Loucy (cell line): Measurements from ENCODE around the gene SIK3.

Experiments
- H2AFZ ChIP-seq: fragments of 200-600 bp; sonication (generic); 2 replicates; pipeline ENCODE4 v1.6.0; 2016; ENCODE audit warnings: antibody characterized with exemption, mild to moderate bottlenecking, low read length, moderate library complexity
- H3F3A ChIP-seq: fragments of 200-600 bp; 2 replicates; pipeline ENCODE4 v1.6.0; 2016; ENCODE audit warnings: antibody characterized with exemption, low read depth, mild to moderate bottlenecking
- H3K27me3 ChIP-seq: fragments of 200-600 bp; sonication (generic); 2 replicates; pipeline ENCODE4 v1.6.1; 2014; ENCODE audit warnings: low read length, mild to moderate bottlenecking; ENCODE audit not compliant: insufficient read depth, poor library complexity, severe bottlenecking
- H3K36me3 ChIP-seq: fragments of 200-600 bp; sonication (generic); 2 replicates; pipeline ENCODE4 v1.6.1; 2016; ENCODE audit warnings: low read length; ENCODE audit not compliant: insufficient read depth
- H3K4me1 ChIP-seq: fragments of 200-600 bp; sonication (generic); 2 replicates; pipeline ENCODE4 v1.5.1; 2014; ENCODE audit warnings: low read length, mild to moderate bottlenecking; ENCODE audit not compliant: insufficient read depth, poor library complexity, severe bottlenecking
- H3K4me2 ChIP-seq: fragments of 200-600 bp; sonication (generic); 2 replicates; pipeline ENCODE4 v1.6.0; 2014; ENCODE audit warnings: antibody characterized with exemption, low read length, low read depth, mild to moderate bottlenecking; ENCODE audit not compliant: poor library complexity, severe bottlenecking
- H3K4me3 ChIP-seq: fragments of 200-600 bp; sonication (generic); 2 replicates; pipeline ENCODE4 v1.5.1; 2014; ENCODE audit warnings: low read length, mild to moderate bottlenecking, mixed read lengths; ENCODE audit not compliant: poor library complexity, severe bottlenecking
- H3K79me2 ChIP-seq: fragments of 200-600 bp; sonication (generic); 2 replicates; pipeline ENCODE4 v1.6.1; 2014; ENCODE audit warnings: low read length; ENCODE audit not compliant: insufficient read depth
- H3K9ac ChIP-seq: fragments of 200-600 bp; sonication (generic); 2 replicates; pipeline ENCODE4 v1.6.0; 2014; ENCODE audit warnings: mild to moderate bottlenecking, low read depth, low read length, moderate library complexity; ENCODE audit not compliant: poor library complexity, severe bottlenecking
- H3K9me2 ChIP-seq: fragments of 200-600 bp; sonication (generic); replicated peaks from 2 replicates; pipeline ENCODE4 v1.6.1; 2016; ENCODE audit warnings: low read depth, low read length, mixed read lengths
- H3K9me3 ChIP-seq: fragments of 200-600 bp; sonication (generic); 2 replicates; pipeline ENCODE4 v1.6.1; 2014; ENCODE audit warnings: mild to moderate bottlenecking, antibody characterized with exemption, low read length, low read depth; ENCODE audit not compliant: insufficient read depth
- H4K20me1 ChIP-seq: fragments of 200-600 bp; sonication (generic); 2 replicates; pipeline ENCODE4 v1.6.0; 2014; ENCODE audit warnings: antibody characterized with exemption, low read length, mild to moderate bottlenecking; ENCODE audit not compliant: insufficient read depth, poor library complexity, severe bottlenecking
- EZH2phosphoT487 ChIP-seq: fragments of 200-600 bp; IDR thresholded peaks from 2 replicates; pipeline ENCODE4 v1.6.1; 2018; ENCODE audit warnings: antibody characterized with exemption, mild to moderate bottlenecking, moderate library complexity, borderline replicate concordance
- TF ChIP-seq, protein P1 (sequence below): fragments of 200-600 bp; sonication (generic); conservative IDR thresholded peaks from 2 replicates; pipeline ENCODE4 v1.5.1; 2014; ENCODE audit warnings: mild to moderate bottlenecking, antibody characterized with exemption, low read length

Gene SIK3

DNA sequence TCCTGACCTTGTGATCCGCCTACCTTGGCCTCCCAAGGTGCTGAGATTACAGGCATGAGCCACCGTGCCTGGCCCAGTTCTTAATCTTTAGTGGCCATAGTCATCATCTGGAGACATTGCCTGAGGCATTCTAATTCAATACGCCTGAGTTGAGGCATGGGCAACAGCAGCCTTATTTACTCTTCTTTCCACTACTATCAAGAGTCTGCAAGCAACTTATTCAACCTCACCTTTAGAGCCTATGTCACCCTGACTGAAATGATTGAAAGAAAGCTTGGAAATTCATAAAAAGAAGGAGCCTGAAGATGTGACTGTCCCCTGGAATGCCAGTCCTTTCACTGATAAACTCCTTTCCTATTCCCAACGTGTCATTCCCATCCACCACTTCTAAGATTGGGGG lies 30.1 kb upstream of the SIK3 start:
- H3K4me3 ChIP-seq: no peak overlapping the region
- H3K9me2 ChIP-seq: no peaks in the 10 kb centered on the region
- H3K36me3 ChIP-seq: no peaks in the 10 kb centered on the region
- H3K9ac ChIP-seq: no peak overlapping the region
- no peaks in the 10 kb centered on the region for H3K9me3 ChIP-seq
- H4K20me1 ChIP-seq: no peaks in the 10 kb centered on the region
- H3F3A ChIP-seq: no peaks in the 10 kb centered on the region
- no peaks in the 10 kb centered on the region for H3K27me3 ChIP-seq
- H3K79me2 ChIP-seq: no peaks in the 10 kb centered on the region
- H3K4me2 ChIP-seq: no peak overlapping the region
- no peak overlapping the region for H2AFZ ChIP-seq
- no peaks in the 10 kb centered on the region for H3K4me1 ChIP-seq
- TF ChIP-seq, protein P1, sequence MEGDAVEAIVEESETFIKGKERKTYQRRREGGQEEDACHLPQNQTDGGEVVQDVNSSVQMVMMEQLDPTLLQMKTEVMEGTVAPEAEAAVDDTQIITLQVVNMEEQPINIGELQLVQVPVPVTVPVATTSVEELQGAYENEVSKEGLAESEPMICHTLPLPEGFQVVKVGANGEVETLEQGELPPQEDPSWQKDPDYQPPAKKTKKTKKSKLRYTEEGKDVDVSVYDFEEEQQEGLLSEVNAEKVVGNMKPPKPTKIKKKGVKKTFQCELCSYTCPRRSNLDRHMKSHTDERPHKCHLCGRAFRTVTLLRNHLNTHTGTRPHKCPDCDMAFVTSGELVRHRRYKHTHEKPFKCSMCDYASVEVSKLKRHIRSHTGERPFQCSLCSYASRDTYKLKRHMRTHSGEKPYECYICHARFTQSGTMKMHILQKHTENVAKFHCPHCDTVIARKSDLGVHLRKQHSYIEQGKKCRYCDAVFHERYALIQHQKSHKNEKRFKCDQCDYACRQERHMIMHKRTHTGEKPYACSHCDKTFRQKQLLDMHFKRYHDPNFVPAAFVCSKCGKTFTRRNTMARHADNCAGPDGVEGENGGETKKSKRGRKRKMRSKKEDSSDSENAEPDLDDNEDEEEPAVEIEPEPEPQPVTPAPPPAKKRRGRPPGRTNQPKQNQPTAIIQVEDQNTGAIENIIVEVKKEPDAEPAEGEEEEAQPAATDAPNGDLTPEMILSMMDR: no peak
- no peak for TF ChIP-seq EZH2phosphoT487

DNA sequence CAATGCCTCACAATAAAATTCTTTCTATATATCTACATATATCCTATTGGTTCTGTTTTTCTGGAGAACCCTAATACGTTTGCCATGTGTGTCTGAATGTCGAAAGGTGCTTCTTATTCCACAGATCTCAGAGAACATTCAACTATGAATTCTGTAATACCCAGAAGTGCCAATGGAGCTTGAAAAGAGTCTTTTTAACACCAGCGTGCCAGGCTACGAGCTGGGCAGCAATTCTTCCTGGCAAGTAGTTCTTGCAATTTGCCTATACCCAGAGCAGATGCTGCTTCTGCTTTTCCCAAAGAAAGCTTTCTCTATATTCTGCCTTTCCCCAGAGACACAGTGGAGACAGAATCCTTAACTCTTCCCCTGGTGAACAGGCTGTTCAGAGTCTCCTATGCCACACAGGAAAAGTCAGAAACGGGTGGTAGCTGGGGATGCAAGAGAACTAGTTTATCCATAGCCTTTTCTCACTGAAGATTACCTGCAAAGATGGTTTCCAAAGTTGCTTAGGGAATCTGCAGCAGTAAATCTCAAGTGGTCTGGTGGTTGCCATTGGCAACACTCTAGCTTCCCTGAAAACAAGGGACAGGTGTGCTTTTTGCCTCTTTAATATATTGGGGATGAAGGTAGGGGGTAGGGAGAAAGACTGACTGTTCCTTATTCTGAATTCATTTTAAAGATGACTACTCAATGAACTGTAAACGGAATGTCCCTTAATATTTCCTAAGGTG lies 29.1 kb upstream of the SIK3 start:
- Histone ChIP-seq H3K4me2 (no peak overlapping the region), H3K4me1 (no peaks in the 10 kb centered on the region), H3K36me3 (no peaks in the 10 kb centered on the region), H3K79me2 (no peaks in the 10 kb centered on the region), H3K9me3 (no peaks in the 10 kb centered on the region), H3K9ac (no peak overlapping the region), H4K20me1 (no peaks in the 10 kb centered on the region), H3K9me2 (no peaks in the 10 kb centered on the region), H2AFZ (no peak overlapping the region), H3F3A (no peaks in the 10 kb centered on the region), H3K27me3 (no peaks in the 10 kb centered on the region), H3K4me3 (no peak overlapping the region)
- TF ChIP-seq, protein P1: no peak
- no peak for TF ChIP-seq EZH2phosphoT487

DNA sequence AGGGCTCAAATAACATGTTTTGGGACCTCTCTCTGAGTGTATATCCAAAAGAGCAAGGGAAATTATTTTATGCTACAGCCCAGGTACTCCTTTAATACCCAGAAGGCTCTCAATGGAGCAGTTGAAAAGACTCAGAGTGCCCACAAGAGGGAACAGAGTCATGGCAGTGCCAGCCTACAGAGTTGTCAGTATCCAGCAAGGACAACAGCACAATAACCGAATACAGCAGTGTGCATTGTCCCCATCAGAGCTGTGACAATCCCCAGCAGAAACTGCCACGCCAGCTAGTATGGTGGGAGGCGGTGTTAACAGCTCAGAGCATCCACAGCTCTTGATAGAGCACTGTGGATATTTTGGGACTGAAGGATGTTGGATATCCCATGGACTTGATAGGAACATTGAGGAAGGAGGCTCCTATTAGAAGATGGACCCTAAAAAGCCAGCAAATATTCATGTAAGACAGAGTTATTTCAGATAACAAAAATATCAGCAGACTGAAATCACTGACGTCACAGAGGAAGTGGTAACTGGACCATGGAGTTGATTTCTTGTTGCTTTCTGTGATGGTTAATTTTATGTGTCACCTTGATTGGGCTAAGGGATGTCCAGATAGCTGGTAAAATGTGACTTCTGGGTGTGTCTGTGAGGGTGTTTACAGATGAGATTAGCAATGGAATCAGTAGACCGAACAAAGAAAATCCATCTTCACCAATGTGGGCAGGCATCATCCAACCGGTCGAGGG lies 28.2 kb upstream of the SIK3 start:
- TF ChIP-seq, protein P1: no peak
- no peak overlapping the region for H3K4me2 ChIP-seq
- no peaks in the 10 kb centered on the region for H3K4me1 ChIP-seq
- H3K9me2 ChIP-seq: no peaks in the 10 kb centered on the region
- H3K9me3 ChIP-seq: no peaks in the 10 kb centered on the region
- H3F3A ChIP-seq: no peaks in the 10 kb centered on the region
- no peaks in the 10 kb centered on the region for H4K20me1 ChIP-seq
- no peak overlapping the region for H3K9ac ChIP-seq
- H2AFZ ChIP-seq: no peak overlapping the region
- no peak overlapping the region for H3K4me3 ChIP-seq
- no peaks in the 10 kb centered on the region for H3K79me2 ChIP-seq
- H3K27me3 ChIP-seq: no peaks in the 10 kb centered on the region
- no peaks in the 10 kb centered on the region for H3K36me3 ChIP-seq
